Endothelial cell (in vitro differentiated cells): Measurements from ENCODE around the gene PCDHA3. TPM values are rescaled to one million over a fixed set of nuclear protein-coding genes. Genes with fewer than 3 reads are reported as not detected.
"Not testable (repeated sequence)": the region's sequence is repeated elsewhere in the genome, so short reads cannot be mapped to it uniquely, and the experiment has no call there.

Source experiments
- DNase-seq: peaks from one replicate; pipeline ENCODE4 v3.0.0; 2021; ENCODE audit warnings: low spot score
- H3K27ac Mint-ChIP-seq: one replicate; pipeline ENCODE4 v1.8.0; 2021; ENCODE audit warnings: mixed read lengths, inconsistent platforms; ENCODE audit not compliant: unreplicated experiment
- H3K27me3 Mint-ChIP-seq: one replicate; pipeline ENCODE4 v1.8.0; 2021; ENCODE audit warnings: mild to moderate bottlenecking, moderate library complexity, mixed read lengths, inconsistent platforms; ENCODE audit not compliant: unreplicated experiment
- H3K36me3 Mint-ChIP-seq: one replicate; pipeline ENCODE4 v1.8.0; 2021; ENCODE audit warnings: mild to moderate bottlenecking, low read depth, mixed read lengths, inconsistent platforms; ENCODE audit not compliant: unreplicated experiment
- H3K4me1 Mint-ChIP-seq: one replicate; pipeline ENCODE4 v1.8.0; 2021; ENCODE audit warnings: mild to moderate bottlenecking, mixed read lengths, inconsistent platforms; ENCODE audit not compliant: unreplicated experiment
- H3K4me3 Mint-ChIP-seq: one replicate; pipeline ENCODE4 v1.8.0; 2021; ENCODE audit warnings: mild to moderate bottlenecking, mixed read lengths, inconsistent platforms; ENCODE audit not compliant: unreplicated experiment
- H3K9me3 Mint-ChIP-seq: one replicate; pipeline ENCODE4 v1.8.0; 2021; ENCODE audit warnings: mixed read lengths, inconsistent platforms; ENCODE audit not compliant: unreplicated experiment
- CTCF ChIP-seq: fragments of 200-600 bp; sonication (generic); IDR thresholded peaks from one replicate; pipeline ENCODE4 v1.5.0; 2021; ENCODE audit warnings: antibody characterized with exemption; ENCODE audit not compliant: unreplicated experiment
- total RNA-seq: library from RNA; stranded (reverse); fragmentation: NEBNext Ultra II Directional; extraction: Animal tissue kit (Norgen Biotek cat#: 25700); gene quantifications from one replicate; pipeline ENCODE4 v1.2.1, GENCODE V29; 2021; ENCODE audit not compliant: unreplicated experiment

PCDHA3 gene
- total RNA-seq, 1 donor from 2014 or later: 2.6 TPM

- peak overlapping the region; percentile 91 for H3K4me3 Mint-ChIP-seq
These were observed 5.6 kb upstream of the PCDHA3 start for GRCh38 chr5:140795259-140795641.

GRCh38 chr5:140796072-140796717 is 4.7 kb upstream of the PCDHA3 start:
- not testable (repeated sequence) for DNase-seq, H3K27me3 Mint-ChIP-seq, H3K9me3 Mint-ChIP-seq, H3K4me3 Mint-ChIP-seq, H3K27ac Mint-ChIP-seq, H3K4me1 Mint-ChIP-seq
- H3K36me3 Mint-ChIP-seq: peaks cover 17% of the 10 kb centered on the region

More at GRCh38 chr5:140795259-140795641, 5.6 kb upstream of the PCDHA3 start:
- Mint-ChIP-seq H3K4me1 (no peaks in the 10 kb centered on the region), H3K9me3 (no peaks in the 10 kb centered on the region), H3K27ac (no peak overlapping the region), H3K36me3 (peaks cover 13% of the 10 kb centered on the region), H3K27me3 (no peaks in the 10 kb centered on the region)
- peak; percentile 62 for TF ChIP-seq CTCF
- peak; percentile 35 for DNase-seq

DNA sequence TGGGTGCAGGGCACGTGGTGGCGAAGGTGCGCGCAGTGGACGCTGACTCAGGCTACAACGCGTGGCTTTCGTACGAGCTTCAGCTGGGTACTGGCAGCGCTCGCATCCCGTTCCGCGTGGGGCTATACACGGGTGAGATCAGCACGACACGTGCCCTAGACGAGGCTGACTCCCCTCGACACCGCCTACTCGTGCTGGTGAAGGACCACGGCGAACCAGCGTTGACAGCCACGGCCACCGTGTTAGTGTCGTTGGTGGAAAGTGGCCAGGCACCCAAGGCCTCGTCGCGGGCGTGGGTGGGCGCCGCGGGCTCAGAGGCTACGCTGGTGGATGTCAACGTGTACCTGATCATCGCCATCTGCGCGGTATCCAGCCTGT is 4.2 kb upstream of the PCDHA3 start:
- no peak for TF ChIP-seq CTCF
- Mint-ChIP-seq H3K36me3 (peaks cover 18% of the 10 kb centered on the region), H3K27ac (no peak overlapping the region), H3K27me3 (no peaks in the 10 kb centered on the region), H3K4me3 (no peak overlapping the region), H3K9me3 (no peaks in the 10 kb centered on the region), H3K4me1 (no peaks in the 10 kb centered on the region)
- no peak for DNase-seq

GRCh38 chr5:140801494-140801841 is 611 bp downstream of the PCDHA3 start:
- H3K4me3 Mint-ChIP-seq: no peak overlapping the region

DNA sequence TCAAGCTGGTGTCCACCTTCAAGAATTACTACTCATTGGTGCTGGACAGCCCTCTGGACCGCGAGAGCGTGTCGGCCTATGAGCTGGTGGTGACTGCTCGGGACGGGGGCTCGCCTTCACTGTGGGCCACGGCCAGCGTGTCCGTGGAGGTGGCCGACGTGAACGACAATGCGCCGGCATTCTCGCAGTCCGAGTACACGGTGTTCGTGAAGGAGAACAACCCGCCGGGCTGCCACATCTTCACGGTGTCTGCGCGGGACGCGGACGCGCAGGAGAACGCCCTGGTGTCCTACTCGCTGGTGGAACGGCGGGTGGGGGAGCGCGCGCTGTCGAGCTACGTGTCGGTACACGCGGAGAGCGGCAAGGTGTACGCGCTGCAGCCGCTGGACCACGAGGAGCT is 1.5 kb downstream of the PCDHA3 start:
- H3K27ac Mint-ChIP-seq, H3K27me3 Mint-ChIP-seq: not testable (repeated sequence)

More at GRCh38 chr5:140801494-140801841, 611 bp downstream of the PCDHA3 start:
- Mint-ChIP-seq H3K36me3 (peaks cover 22% of the 10 kb centered on the region), H3K9me3 (no peaks in the 10 kb centered on the region), H3K27me3 (peaks cover 4% of the 10 kb centered on the region), H3K4me1 (no peaks in the 10 kb centered on the region), H3K27ac (no peak overlapping the region)
- no peak for DNase-seq
- TF ChIP-seq CTCF: no peak

DNA sequence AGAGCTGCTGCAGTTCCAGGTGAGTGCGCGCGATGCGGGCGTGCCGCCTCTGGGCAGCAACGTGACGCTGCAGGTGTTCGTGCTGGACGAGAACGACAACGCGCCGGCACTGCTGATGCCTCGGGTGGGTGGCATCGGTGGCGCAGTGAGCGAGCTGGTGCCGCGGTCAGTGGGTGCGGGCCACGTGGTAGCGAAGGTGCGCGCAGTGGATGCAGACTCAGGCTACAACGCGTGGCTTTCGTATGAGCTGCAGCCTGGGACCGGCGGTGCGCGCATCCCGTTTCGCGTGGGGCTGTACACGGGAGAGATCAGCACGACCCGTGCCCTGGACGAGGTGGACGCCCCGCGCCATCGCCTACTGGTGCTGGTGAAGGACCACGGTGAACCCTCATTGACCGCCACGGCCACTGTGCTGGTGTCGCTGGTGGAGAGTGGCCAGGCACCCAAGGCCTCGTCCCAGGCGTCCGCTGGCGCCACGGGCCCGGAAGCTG is 2.0 kb downstream of the PCDHA3 start:
- H3K9me3 Mint-ChIP-seq: no peaks in the 10 kb centered on the region
- peaks cover 4% of the 10 kb centered on the region for H3K27me3 Mint-ChIP-seq
- no peak overlapping the region for H3K4me3 Mint-ChIP-seq
- no peak for TF ChIP-seq CTCF
- peaks cover 6% of the 10 kb centered on the region for H3K4me1 Mint-ChIP-seq
- H3K36me3 Mint-ChIP-seq: peaks cover 19% of the 10 kb centered on the region
- H3K27ac Mint-ChIP-seq: no peak overlapping the region
- DNase-seq: no peak

More for the DNA sequence above, 1.5 kb downstream of the PCDHA3 start:
- not testable (repeated sequence) for H3K4me1 Mint-ChIP-seq, DNase-seq, H3K9me3 Mint-ChIP-seq
- H3K4me3 Mint-ChIP-seq: peak overlapping the region; percentile 21
- peaks cover 19% of the 10 kb centered on the region for H3K36me3 Mint-ChIP-seq
